Natural killer cell (primary cell): ENCODE results near the gene CDKN2D. TPM values are rescaled to one million over a fixed set of nuclear protein-coding genes. Genes with fewer than 3 reads are reported as not detected.

ENCODE experiments used
- ATAC-seq, 3 donors: fragments of 150-1000 bp in 2 of 3; fragments of 200-7000 bp in 1 of 3; cut with Tn5 transposase; 1 replicate in 1 of 3; 2 replicates in 2 of 3; pipeline ENCODE4 v1.10.0; 2021; ENCODE audit warnings: mild to moderate bottlenecking in 2 of 3, moderate library complexity in 2 of 3
- DNase-seq, 2 donors: peaks; one replicate each; pipeline versions ENCODE4 v3.0.0 to v3.0.0-alpha.2; 2013 to 2021; ENCODE audit warnings: mixed read lengths in 1 of 2
- H3K27ac ChIP-seq: one replicate; pipeline ENCODE4 v1.5.1; 2013; ENCODE audit warnings: mild to moderate bottlenecking, low read length
- H3K27me3 ChIP-seq: one replicate; pipeline ENCODE4 v1.6.1; 2013; ENCODE audit warnings: low read length; ENCODE audit not compliant: control insufficient read depth, insufficient read depth
- H3K36me3 ChIP-seq: one replicate; pipeline ENCODE4 v1.6.1; 2013; ENCODE audit warnings: low read length; ENCODE audit not compliant: control insufficient read depth, insufficient read depth
- H3K4me1 ChIP-seq: one replicate; pipeline ENCODE4 v1.6.1; 2013; ENCODE audit warnings: low read length; ENCODE audit not compliant: control insufficient read depth, insufficient read depth
- H3K4me3 ChIP-seq: one replicate; pipeline ENCODE4 v1.5.1; 2013; ENCODE audit warnings: low read length
- H3K9me3 ChIP-seq: one replicate; pipeline ENCODE4 v1.6.1; 2013; ENCODE audit warnings: low read length; ENCODE audit not compliant: control insufficient read depth, insufficient read depth
- H3K27ac Mint-ChIP-seq, 2 donors: one replicate each; pipeline ENCODE4 v1.8.0; 2022; ENCODE audit warnings: mild to moderate bottlenecking in 2 of 2, mixed read lengths in 2 of 2, moderate library complexity in 1 of 2
- H3K27me3 Mint-ChIP-seq, 2 donors: one replicate each; pipeline ENCODE4 v1.8.0; 2022; ENCODE audit warnings: low read depth in 2 of 2, mixed read lengths in 2 of 2
- H3K36me3 Mint-ChIP-seq: one replicate; pipeline ENCODE4 v1.8.0; 2022; ENCODE audit warnings: mixed read lengths
- H3K4me1 Mint-ChIP-seq, 2 donors: one replicate each; pipeline ENCODE4 v1.8.0; 2022; ENCODE audit warnings: mixed read lengths in 2 of 2
- H3K4me3 Mint-ChIP-seq: one replicate; pipeline ENCODE4 v1.8.0; 2022; ENCODE audit warnings: mild to moderate bottlenecking, moderate library complexity, mixed read lengths
- H3K9me3 Mint-ChIP-seq, 2 donors: one replicate each; pipeline ENCODE4 v1.8.0; 2022; ENCODE audit warnings: mixed read lengths in 2 of 2
- CTCF ChIP-seq: fragments of 200-600 bp; IDR thresholded peaks from one replicate; pipeline ENCODE4 v1.8.0; 2022; ENCODE audit warnings: antibody characterized with exemption
- WGBS: methylation state at CpG from one replicate; pipeline ENCODE4 v1.1.7; 2013; ENCODE audit warnings: missing lambda C conversion rate; ENCODE audit not compliant: insufficient coverage; 5-methylcytosine and 5-hydroxymethylcytosine counted together
- intact Hi-C: fragments of 100-400 bp; cut with micrococcal nuclease; formaldehyde crosslinking; loops from one replicate; pipeline ENCODE4 v1.14.2; 2022
- total RNA-seq, 4 donors: library from RNA; stranded (reverse); fragments of 120-200 nt in 1 of 4; gene quantifications; one replicate each; pipeline versions ENCODE4 v1.2.3 to v1.2.4, GENCODE V29; 2013 to 2022

The CDKN2D gene
- total RNA-seq, 3 donors from 2014 or later (not counting 1 experiment from before 2014, with no cell fraction given): 82.7 to 102 (median 101) TPM

DNA sequence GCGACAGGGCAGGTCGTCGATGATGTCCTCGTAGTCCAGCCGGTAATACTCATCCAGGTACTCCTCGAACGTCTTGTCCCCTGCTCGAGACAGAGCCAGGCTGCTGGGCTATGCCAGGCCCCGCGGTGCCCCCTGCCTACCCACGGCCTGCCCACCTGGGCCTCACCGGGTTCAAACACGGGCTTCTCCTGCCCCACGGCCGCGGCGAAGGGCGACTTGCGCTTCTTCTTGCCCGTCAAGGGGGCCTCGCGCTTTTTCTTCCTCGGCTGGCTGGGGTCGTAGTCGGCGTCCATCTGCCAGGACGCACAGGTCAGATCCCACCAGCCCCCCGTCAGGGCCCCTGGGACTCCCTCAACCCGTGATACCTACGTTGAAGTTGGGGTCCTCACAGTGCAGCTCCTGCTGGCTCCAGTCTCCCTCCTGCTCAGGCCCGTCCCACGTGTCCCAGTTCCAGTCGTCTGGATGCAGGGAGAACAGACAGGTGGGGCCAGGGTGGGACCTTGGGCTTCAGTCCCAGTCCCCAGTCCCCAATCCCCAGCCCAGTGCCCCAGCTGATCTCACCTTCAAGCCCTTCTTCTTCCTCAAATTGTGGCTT, 11.1 kb downstream of the CDKN2D start:
- peaks cover 70% of the 10 kb centered on the region for H3K36me3 ChIP-seq
- ATAC-seq (no peak), DNase-seq (no peak)
- Mint-ChIP-seq H3K4me1 (peaks cover 21 to 41% of the 10 kb centered on the region in 2 donors), H3K27me3 (no peaks in the 10 kb centered on the region), H3K36me3 (no peaks in the 10 kb centered on the region), H3K27ac (peak overlapping the region in 1 of 2 donors; percentile 63), H3K9me3 (no peaks in the 10 kb centered on the region), H3K4me3 (no peak overlapping the region)
- H3K27me3 ChIP-seq: no peaks in the 10 kb centered on the region
- no peak overlapping the region for H3K27ac ChIP-seq
- peaks cover 47% of the 10 kb centered on the region for H3K4me1 ChIP-seq
- intact Hi-C loops: no loop called here
- no peaks in the 10 kb centered on the region for H3K9me3 ChIP-seq
- WGBS: 98% methylated on average over 33 of the region's 33 CpGs
- no peak overlapping the region for H3K4me3 ChIP-seq
- TF ChIP-seq CTCF: no peak

DNA sequence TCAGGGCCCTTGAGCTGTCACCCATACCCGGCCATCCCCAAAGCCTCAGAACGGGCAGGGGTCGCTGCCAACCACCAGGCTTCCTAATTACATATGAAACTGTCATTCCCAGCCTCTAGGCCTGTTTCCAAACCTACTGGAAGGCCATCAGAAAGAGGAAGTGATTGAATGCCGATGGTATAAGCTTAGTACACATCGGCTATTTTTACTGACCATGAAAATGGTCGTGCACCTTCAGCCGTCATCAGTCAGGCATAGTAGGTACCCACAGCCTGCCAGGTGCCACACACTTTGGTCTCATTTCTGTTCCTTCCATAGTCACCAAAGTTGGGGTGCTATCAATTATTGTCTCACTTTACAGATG, 13.2 kb downstream of the CDKN2D start:
- H3K4me3 Mint-ChIP-seq: no peak overlapping the region
- intact Hi-C loops: no loop called here
- Histone ChIP-seq H3K4me1 (peaks cover 68% of the 10 kb centered on the region), H3K36me3 (peaks cover 68% of the 10 kb centered on the region), H3K27ac (peak overlapping the region; percentile 68), H3K27me3 (no peaks in the 10 kb centered on the region), H3K4me3 (no peak overlapping the region), H3K9me3 (no peaks in the 10 kb centered on the region)
- ATAC-seq: no peak
- no peaks in the 10 kb centered on the region for H3K9me3 Mint-ChIP-seq
- DNase-seq: no peak
- H3K27ac Mint-ChIP-seq: peak overlapping the region; percentile 24 to 71
- TF ChIP-seq CTCF: no peak
- no peaks in the 10 kb centered on the region for H3K36me3 Mint-ChIP-seq
- H3K4me1 Mint-ChIP-seq: peaks cover 30 to 46% of the 10 kb centered on the region in 2 donors
- H3K27me3 Mint-ChIP-seq: no peaks in the 10 kb centered on the region
- WGBS: 69% methylated on average over 7 of the region's 7 CpGs

- Mint-ChIP-seq H3K4me1 (peaks cover 30 to 50% of the 10 kb centered on the region in 2 donors), H3K27ac (peak overlapping the region; percentile 94), H3K9me3 (no peaks in the 10 kb centered on the region), H3K36me3 (no peaks in the 10 kb centered on the region), H3K4me3 (peak overlapping the region; percentile 75), H3K27me3 (no peaks in the 10 kb centered on the region)
- H3K27ac ChIP-seq: peak overlapping the region; percentile 68
- intact Hi-C loops: no loop called here
- ATAC-seq (no peak), DNase-seq (no peak)
- H3K4me3 ChIP-seq: no peak overlapping the region
- WGBS: 86% methylated on average over 30 of the region's 30 CpGs
- no peaks in the 10 kb centered on the region for H3K27me3 ChIP-seq
- peaks cover 68% of the 10 kb centered on the region for H3K36me3 ChIP-seq
- no peaks in the 10 kb centered on the region for H3K9me3 ChIP-seq
- TF ChIP-seq CTCF: no peak
- peaks cover 72% of the 10 kb centered on the region for H3K4me1 ChIP-seq
Measured at GRCh38 chr19:10554760-10555609, 13.8 kb downstream of the CDKN2D start.
